Caco-2 (cell line): ENCODE measurements around the gene ZNF611. TPM values are rescaled to one million over a fixed set of nuclear protein-coding genes. Genes with fewer than 3 reads are reported as not detected.
"Not testable (repeated sequence)": the region's sequence is repeated elsewhere in the genome, so short reads cannot be mapped to it uniquely, and the experiment has no call there.

Experiments
- Bru-seq: library from RNA; stranded (reverse); fragments of 400-500 nt; gene quantifications from one replicate; lab custom pipeline; 2021; lab: Mats Ljungman, UMichigan
- BruChase-seq, 2 experiments: library from RNA; stranded (reverse); fragments of 400-500 nt; gene quantifications; one replicate each; lab custom pipeline; 2021; lab: Mats Ljungman, UMichigan
- BruUV-seq: library from RNA; stranded (reverse); fragments of 400-500 nt; replicated peaks from 2 replicates; lab custom pipeline; 2021; lab: Mats Ljungman, UMichigan
- CTCF ChIA-PET: fragments of 300-600 bp; sonication (Branson Sonifier 250); formaldehyde crosslinking; loops from one replicate; lab custom pipeline; 2022; ENCODE audit warnings: antibody characterized with exemption; lab: Charles Lee
- POLR2A ChIA-PET: fragments of 300-600 bp; sonication (Branson Sonifier 250); formaldehyde crosslinking; loops from one replicate; lab custom pipeline; 2022; ENCODE audit warnings: antibody characterized with exemption; lab: Charles Lee
- DNase-seq, 2 experiments: peaks; one replicate each; pipeline versions ENCODE4 v3.0.0 to v3.0.0-alpha.2; 2020 to 2022
- H3K27me3 ChIP-seq: replicated peaks from 2 replicates; pipeline ENCODE4 v1.6.0; 2011; ENCODE audit warnings: low read length; ENCODE audit not compliant: control insufficient read depth, insufficient read depth
- H3K36me3 ChIP-seq: 2 replicates; pipeline ENCODE4 v1.5.1; 2011; ENCODE audit warnings: low read length; ENCODE audit not compliant: control insufficient read depth, insufficient read depth
- H3K4me1 ChIP-seq: fragments of 250-450 bp; sonication (Bioruptor Pico); 2 replicates; pipeline ENCODE4 v1.5.1; 2020; ENCODE audit warnings: mild to moderate bottlenecking
- H3K4me3 ChIP-seq: 2 replicates; pipeline ENCODE4 v1.5.1; 2011; ENCODE audit warnings: low read depth, mild to moderate bottlenecking, control low read depth, low read length
- H3K9me3 ChIP-seq: fragments of 250-450 bp; sonication (Bioruptor Pico); 2 replicates; pipeline ENCODE4 v1.5.1; 2020; ENCODE audit warnings: mild to moderate bottlenecking, moderate library complexity
- H3K27ac Mint-ChIP-seq: one replicate; pipeline ENCODE4 v1.8.0; 2022; ENCODE audit warnings: mixed read lengths; ENCODE audit not compliant: unreplicated experiment
- H3K27me3 Mint-ChIP-seq: one replicate; pipeline ENCODE4 v1.8.0; 2022; ENCODE audit warnings: mixed read lengths; ENCODE audit not compliant: insufficient read depth, unreplicated experiment
- H3K36me3 Mint-ChIP-seq: one replicate; pipeline ENCODE4 v1.8.0; 2022; ENCODE audit warnings: mild to moderate bottlenecking, mixed read lengths; ENCODE audit not compliant: insufficient read depth, unreplicated experiment
- H3K4me1 Mint-ChIP-seq: one replicate; pipeline ENCODE4 v1.8.0; 2022; ENCODE audit warnings: low read depth, mixed read lengths; ENCODE audit not compliant: unreplicated experiment
- H3K4me3 Mint-ChIP-seq: one replicate; pipeline ENCODE4 v1.8.0; 2022; ENCODE audit warnings: mild to moderate bottlenecking, moderate library complexity, mixed read lengths; ENCODE audit not compliant: unreplicated experiment
- H3K9me3 Mint-ChIP-seq: one replicate; pipeline ENCODE4 v1.8.0; 2022; ENCODE audit warnings: mixed read lengths; ENCODE audit not compliant: unreplicated experiment
- CTCF ChIP-seq, 2 experiments: fragments of 200-600 bp in 1 of 2; IDR thresholded peaks; 1 replicate in 1 of 2; 2 replicates in 1 of 2; pipeline versions ENCODE4 v1.5.1 to v1.8.0; 2011 to 2022; ENCODE audit warnings: antibody characterized with exemption in 1 of 2, control low read depth in 1 of 2, inconsistent platforms in 1 of 2, low read depth in 1 of 2, low read length in 1 of 2, mild to moderate bottlenecking in 1 of 2, moderate library complexity in 1 of 2; ENCODE audit not compliant: insufficient read depth in 1 of 2, severe bottlenecking in 1 of 2, unreplicated experiment in 1 of 2
- intact Hi-C: fragments of 100-400 bp; cut with micrococcal nuclease; formaldehyde crosslinking; loops from one replicate; pipeline ENCODE4 v1.10.0; 2022; ENCODE audit not compliant: unreplicated experiment
- long read RNA-seq: library from polyadenylated mRNA; stranded (forward); transcript quantifications from one replicate; pipeline ENCODE4 v2.0.0, GENCODE V29; 2022
- total RNA-seq: library from RNA; stranded (reverse); gene quantifications from 2 replicates; pipeline ENCODE4 v1.2.3, GENCODE V29; 2022

ZNF611 gene
- 27.5 and 28.5 TPM in 2 replicates for total RNA-seq
- percentile 76 among the genes with signal in this experiment for Bru-seq, nascent RNA
- BruChase-seq, experiment 1, labeled RNA remaining after a 2-hour chase = percentile 84 among the genes with signal in this experiment
- percentile 80 among the genes with signal in this experiment for BruChase-seq, experiment 2, labeled RNA remaining after a 6-hour chase
- long read RNA-seq, full-length matches to known transcripts = 1 of 5 reads
- long read RNA-seq, partial matches to known transcripts = 0 of 5 reads
- long read RNA-seq, other reads (novel, unspliced or antisense) = 4 of 5 reads

GRCh38 chr19:52734893-52735661, at the start of gene ZNF611:
ZNF611 (minus strand) TSS chr19:52735044; CDS start chr19:52715894, 19,150 bp downstream.
- Mint-ChIP-seq H3K27ac (peak within 1 kb of the TSS; percentile 36), H3K36me3 (peaks cover 29% of the 10 kb centered on the region), H3K4me3 (peak within 1 kb of the TSS; percentile 73), H3K4me1 (peaks cover 10% of the 10 kb centered on the region), H3K27me3 (no peaks in the 10 kb centered on the region), H3K9me3 (peaks cover 12% of the 10 kb centered on the region)
- Histone ChIP-seq H3K36me3 (no peaks in the 10 kb centered on the region), H3K4me3 (peak within 1 kb of the TSS; percentile 92), H3K4me1 (peaks cover 12% of the 10 kb centered on the region), H3K9me3 (peaks cover 9% of the 10 kb centered on the region), H3K27me3 (no peaks in the 10 kb centered on the region)
- CTCF ChIA-PET = interaction anchor here (0.6 kb wide), 1 partner anchor 8 kb away, joined by 3 read pairs; no protein-coding TSS in a partner anchor
- intact Hi-C loops = loop anchor here (1.0 to 2.0 kb wide), 3 partner anchors 11 to 52 kb away; partner anchors contain the start of gene ZNF600
- peak in 1 of 2 experiments; percentile 19 for TF ChIP-seq CTCF (IDR thresholded peaks at IDR 0.05; ENCODE audit: insufficient read depth in 1 of 2, low read depth in 1 of 2, low read length in 1 of 2, severe bottlenecking in 1 of 2, unreplicated experiment in 1 of 2)
- BruUV-seq = TSS peak; percentile 54
- peak; percentile 97 to 98 for DNase-seq
- POLR2A ChIA-PET = no interaction called here

- H3K27me3 Mint-ChIP-seq, H3K4me1 ChIP-seq, DNase-seq, CTCF ChIA-PET, H3K4me3 Mint-ChIP-seq, H3K9me3 ChIP-seq, H3K9me3 Mint-ChIP-seq, BruUV-seq, intact Hi-C loops, H3K36me3 ChIP-seq, H3K4me3 ChIP-seq, H3K27me3 ChIP-seq, H3K27ac Mint-ChIP-seq, POLR2A ChIA-PET: not testable (repeated sequence)
- Mint-ChIP-seq H3K36me3 (peaks cover 70% of the 10 kb centered on the region), H3K4me1 (peaks cover 18% of the 10 kb centered on the region)
Measured at GRCh38 chr19:52782864-52783263, 48.0 kb upstream of the ZNF611 start.

- H3K36me3 ChIP-seq = peaks cover 5% of the 10 kb centered on the region
- Mint-ChIP-seq H3K27me3 (no peaks in the 10 kb centered on the region), H3K36me3 (peaks cover 74% of the 10 kb centered on the region), H3K9me3 (peaks cover 8% of the 10 kb centered on the region), H3K4me3 (no peak overlapping the region), H3K27ac (peak overlapping the region; percentile 35), H3K4me1 (no peaks in the 10 kb centered on the region)
- H3K4me3 ChIP-seq = no peak overlapping the region
- ChIA-PET POLR2A (no interaction called here), CTCF (no interaction called here)
- no peak for TF ChIP-seq CTCF (IDR thresholded peaks at IDR 0.05; ENCODE audit: insufficient read depth in 1 of 2, low read depth in 1 of 2, low read length in 1 of 2, severe bottlenecking in 1 of 2, unreplicated experiment in 1 of 2)
- intact Hi-C loops = no loop called here
- no TSS peak for BruUV-seq
- no peaks in the 10 kb centered on the region for H3K4me1 ChIP-seq
- no peaks in the 10 kb centered on the region for H3K27me3 ChIP-seq
- no peak for DNase-seq
- H3K9me3 ChIP-seq = no peaks in the 10 kb centered on the region
Measured at GRCh38 chr19:52778811-52779210, 44.0 kb upstream of the ZNF611 start.

GRCh38 chr19:52756447-52756846, 21.6 kb upstream of the ZNF611 start:
- CTCF ChIA-PET, POLR2A ChIA-PET, H3K4me1 ChIP-seq, H3K36me3 ChIP-seq, H3K9me3 ChIP-seq, H3K27me3 Mint-ChIP-seq, DNase-seq, H3K36me3 Mint-ChIP-seq, H3K27me3 ChIP-seq, H3K4me3 Mint-ChIP-seq, H3K4me1 Mint-ChIP-seq, intact Hi-C loops, H3K27ac Mint-ChIP-seq, H3K4me3 ChIP-seq, BruUV-seq: not testable (repeated sequence)
- peaks cover 42% of the 10 kb centered on the region for H3K9me3 Mint-ChIP-seq
